Measurements from ENCODE around the gene MIAT. TPM values are rescaled to one million over a fixed set of nuclear protein-coding genes. Genes with fewer than 3 reads are reported as not detected.
"Not testable (repeated sequence)": the region's sequence is repeated elsewhere in the genome, so short reads cannot be mapped to it uniquely, and the experiment has no call there.

Gene MIAT
- total RNA-seq, 1 experiment from 2014 or later: 0.49 TPM

GRCh38 chr22:26610072-26610958 lies 47.1 kb upstream of the MIAT start:
- Mint-ChIP-seq H3K4me3 (ENCODE audit: unreplicated experiment) (no peak overlapping the region), H3K36me3 (ENCODE audit: insufficient read depth, unreplicated experiment) (no peaks in the 10 kb centered on the region), H3K27me3 (ENCODE audit: insufficient read depth, unreplicated experiment) (peaks cover 32% of the 10 kb centered on the region), H3K9me3 (ENCODE audit: unreplicated experiment) (no peaks in the 10 kb centered on the region), H3K27ac (ENCODE audit: low read depth, unreplicated experiment) (peak overlapping the region; percentile 65), H3K4me1 (ENCODE audit: insufficient read depth, unreplicated experiment) (no peaks in the 10 kb centered on the region)
- BruUV-seq (replicated peaks): no TSS peak
- ChIA-PET CTCF (no interaction called here), POLR2A (no interaction called here)
- intact Hi-C loops (cut with micrococcal nuclease): no loop called here
- DNase-seq (ENCODE audit: unreplicated experiment): peak; percentile 56
- no peak for TF ChIP-seq CTCF (IDR thresholded peaks at IDR 0.05; ENCODE audit: unreplicated experiment)

GRCh38 chr22:26610996-26611395 lies 46.4 kb upstream of the MIAT start:
- H3K36me3 Mint-ChIP-seq (ENCODE audit: insufficient read depth, unreplicated experiment): no peaks in the 10 kb centered on the region
- CTCF ChIA-PET: no interaction called here
- no peaks in the 10 kb centered on the region for H3K9me3 Mint-ChIP-seq (ENCODE audit: unreplicated experiment)
- intact Hi-C loops (cut with micrococcal nuclease): no loop called here
- TF ChIP-seq CTCF (IDR thresholded peaks at IDR 0.05; ENCODE audit: unreplicated experiment): no peak
- POLR2A ChIA-PET: no interaction called here
- DNase-seq (ENCODE audit: unreplicated experiment): peak; percentile 3
- H3K27ac Mint-ChIP-seq (ENCODE audit: low read depth, unreplicated experiment): no peak overlapping the region
- no peaks in the 10 kb centered on the region for H3K4me1 Mint-ChIP-seq (ENCODE audit: insufficient read depth, unreplicated experiment)
- no TSS peak for BruUV-seq (replicated peaks)
- H3K27me3 Mint-ChIP-seq (ENCODE audit: insufficient read depth, unreplicated experiment): peaks cover 32% of the 10 kb centered on the region
- no peak overlapping the region for H3K4me3 Mint-ChIP-seq (ENCODE audit: unreplicated experiment)

- Mint-ChIP-seq H3K27me3 (ENCODE audit: insufficient read depth, unreplicated experiment) (peaks cover 39% of the 10 kb centered on the region), H3K27ac (ENCODE audit: low read depth, unreplicated experiment) (no peak overlapping the region), H3K4me1 (ENCODE audit: insufficient read depth, unreplicated experiment) (no peaks in the 10 kb centered on the region), H3K4me3 (ENCODE audit: unreplicated experiment) (no peak overlapping the region), H3K9me3 (ENCODE audit: unreplicated experiment) (no peaks in the 10 kb centered on the region), H3K36me3 (ENCODE audit: insufficient read depth, unreplicated experiment) (no peaks in the 10 kb centered on the region)
- intact Hi-C loops (cut with micrococcal nuclease): no loop called here
- POLR2A ChIA-PET: interaction anchor here (0.7 kb wide), 1 partner anchor 17 kb away, joined by 3 read pairs; no protein-coding TSS in a partner anchor
- CTCF ChIA-PET: interaction anchor here (0.7 to 0.9 kb wide), 2 partner anchors 229 to 1152 kb away, joined by 3 to 5 read pairs; no protein-coding TSS in a partner anchor
- TF ChIP-seq CTCF (IDR thresholded peaks at IDR 0.05; ENCODE audit: unreplicated experiment): no peak
- no TSS peak for BruUV-seq (replicated peaks)
- no peak for DNase-seq (ENCODE audit: unreplicated experiment)
These were observed 44.7 kb upstream of the MIAT start for GRCh38 chr22:26612652-26613051.

GRCh38 chr22:26613753-26614152 lies 43.6 kb upstream of the MIAT start:
- H3K36me3 Mint-ChIP-seq (ENCODE audit: insufficient read depth, unreplicated experiment); DNase-seq (ENCODE audit: unreplicated experiment); BruUV-seq (replicated peaks); intact Hi-C loops (cut with micrococcal nuclease); H3K27ac Mint-ChIP-seq (ENCODE audit: low read depth, unreplicated experiment); CTCF ChIA-PET; POLR2A ChIA-PET; H3K4me1 Mint-ChIP-seq (ENCODE audit: insufficient read depth, unreplicated experiment); H3K4me3 Mint-ChIP-seq (ENCODE audit: unreplicated experiment); H3K9me3 Mint-ChIP-seq (ENCODE audit: unreplicated experiment): not testable (repeated sequence)
- H3K27me3 Mint-ChIP-seq (ENCODE audit: insufficient read depth, unreplicated experiment): peaks cover 37% of the 10 kb centered on the region

All from MCF 10A (cell line).